Liver (tissue), 9 donors: ENCODE measurements around the gene C3orf20. TPM values are rescaled to one million over a fixed set of nuclear protein-coding genes. Genes with fewer than 3 reads are reported as not detected.

Source experiments
- DNase-seq: peaks from one replicate; pipeline ENCODE4 v3.0.0-alpha.2; 2017; ENCODE audit warnings: low spot score
- H3K27ac ChIP-seq, 2 donors: one replicate each; pipeline ENCODE4 v1.7.0; 2013; ENCODE audit warnings: inconsistent platforms in 2 of 2, low read length in 2 of 2, control low read depth in 1 of 2, low read depth in 1 of 2, mild to moderate bottlenecking in 1 of 2
- H3K27me3 ChIP-seq, 4 donors: one replicate each; pipeline versions ENCODE4 v1.6.1 to v1.7.0; 2013; ENCODE audit warnings: low read length in 3 of 4, inconsistent platforms in 1 of 4, mild to moderate bottlenecking in 1 of 4, moderate library complexity in 1 of 4; ENCODE audit not compliant: control insufficient read depth in 4 of 4, insufficient read depth in 4 of 4
- H3K36me3 ChIP-seq, 4 donors: one replicate each; pipeline versions ENCODE4 v1.6.1 to v1.7.0; 2013; ENCODE audit warnings: low read length in 3 of 4, mild to moderate bottlenecking in 3 of 4, low read depth in 1 of 4, moderate library complexity in 1 of 4; ENCODE audit not compliant: control insufficient read depth in 4 of 4, insufficient read depth in 3 of 4
- H3K4me1 ChIP-seq, 4 donors: one replicate each; pipeline versions ENCODE4 v1.6.1 to v1.7.0; 2013; ENCODE audit warnings: low read length in 3 of 4, mild to moderate bottlenecking in 3 of 4, moderate library complexity in 1 of 4; ENCODE audit not compliant: control insufficient read depth in 4 of 4, insufficient read depth in 4 of 4
- H3K4me3 ChIP-seq, 3 donors: one replicate each; pipeline versions ENCODE4 v1.6.1 to v1.7.0; 2013; ENCODE audit warnings: low read length in 3 of 3, control low read depth in 1 of 3, low read depth in 1 of 3, mild to moderate bottlenecking in 1 of 3
- H3K9ac ChIP-seq, 2 donors: one replicate each; pipeline ENCODE4 v1.7.0; 2013; ENCODE audit warnings: low read length in 2 of 2, mild to moderate bottlenecking in 2 of 2, moderate library complexity in 2 of 2, control low read depth in 1 of 2, low read depth in 1 of 2
- H3K9me3 ChIP-seq, 4 donors: one replicate each; pipeline versions ENCODE4 v1.6.1 to v1.7.0; 2013; ENCODE audit warnings: low read length in 3 of 4; ENCODE audit not compliant: control insufficient read depth in 4 of 4
- ATF3 ChIP-seq: IDR thresholded peaks from 2 replicates; pipeline ENCODE4 v1.6.1; 2016; ENCODE audit warnings: antibody characterized with exemption
- CTCF ChIP-seq: fragments of 150-350 bp; IDR thresholded peaks from 2 replicates; pipeline ENCODE4 v1.5.1; 2017; ENCODE audit warnings: improper control_type of control experiment, low read depth, low read length; ENCODE audit not compliant: missing input control
- EGR1 ChIP-seq, 2 donors: IDR thresholded peaks; 2 replicates each; pipeline ENCODE4 v1.6.1; 2016 to 2018; ENCODE audit warnings: antibody characterized with exemption in 2 of 2, low read depth in 2 of 2
- FOXA2 ChIP-seq: IDR thresholded peaks from 2 replicates; pipeline ENCODE4 v1.6.1; 2016; ENCODE audit warnings: antibody characterized with exemption
- HNF4A ChIP-seq, 2 donors: conservative IDR thresholded peaks; 2 replicates each; pipeline ENCODE4 v1.6.1; 2016; ENCODE audit warnings: antibody characterized with exemption in 2 of 2, mild to moderate bottlenecking in 2 of 2
- JUND ChIP-seq, 2 donors: IDR thresholded peaks; 2 replicates each; pipeline ENCODE4 v1.6.1; 2016; ENCODE audit warnings: antibody characterized with exemption in 2 of 2
- NR2F2 ChIP-seq: IDR thresholded peaks from 2 replicates; pipeline ENCODE4 v1.6.1; 2016; ENCODE audit warnings: antibody characterized with exemption
- RXRA ChIP-seq, 2 donors: IDR thresholded peaks; 2 replicates each; pipeline ENCODE4 v1.6.1; 2017 to 2018; ENCODE audit warnings: antibody characterized with exemption in 2 of 2, mild to moderate bottlenecking in 1 of 2
- SP1 ChIP-seq: IDR thresholded peaks from 2 replicates; pipeline ENCODE4 v1.6.1; 2018; ENCODE audit warnings: antibody characterized with exemption, mild to moderate bottlenecking
- ZBTB33 ChIP-seq: IDR thresholded peaks from 2 replicates; pipeline ENCODE4 v1.6.1; 2016; ENCODE audit warnings: antibody characterized with exemption
- WGBS: extraction: QIAGEN DNeasy Blood & Tissue Kit; methylation state at CpG from one replicate; pipeline ENCODE4 v1.1.7; 2013; 5-methylcytosine and 5-hydroxymethylcytosine counted together
- polyA plus RNA-seq, 2 donors: library from polyadenylated mRNA; stranded (reverse) in 1 of 2; unstranded in 1 of 2; fragments of 200-250 nt in 1 of 2; fragments of >200 nt in 1 of 2; fragmentation: Nextera tagmentation in 1 of 2; extraction: Ambion mirVana in 1 of 2; gene quantifications; one replicate each; pipeline versions ENCODE4 v1.2.1 to v1.2.3, GENCODE V29; 2013 to 2015
- total RNA-seq, 2 donors: library from RNA; depleted of rRNA; stranded (reverse); fragments of >200 nt; gene quantifications; one replicate each; pipeline ENCODE4 v1.2.3, GENCODE V29; 2014
- TF ChIP-seq, protein P1 (sequence below): IDR thresholded peaks from 2 replicates; pipeline ENCODE4 v1.6.1; 2016; ENCODE audit warnings: antibody characterized with exemption
- TF ChIP-seq, protein P2 (sequence below): IDR thresholded peaks from 2 replicates; pipeline ENCODE4 v1.6.1; 2016; ENCODE audit warnings: antibody characterized with exemption, mild to moderate bottlenecking
- donor health status: healthy.
- donor health status: healthy.
- donor health status: healthy.
- donor health status: healthy.
- donor health status: healthy.

The C3orf20 gene
- total and polyA plus RNA-seq, 4 donors, result 0.05 to 0.08 TPM; not detected in 2

- Histone ChIP-seq H3K4me1 (peaks cover 0 to 9% (median 5%) of the 10 kb centered on the region in 4 donors), H3K4me3 (no peak overlapping the region), H3K27ac (no peak overlapping the region), H3K27me3 (no peaks in the 10 kb centered on the region), H3K9ac (no peak overlapping the region), H3K9me3 (no peaks in the 10 kb centered on the region), H3K36me3 (no peaks in the 10 kb centered on the region)
- 99% methylated on average over 1 of the region's 1 CpG for WGBS
- TF ChIP-seq, protein P1, sequence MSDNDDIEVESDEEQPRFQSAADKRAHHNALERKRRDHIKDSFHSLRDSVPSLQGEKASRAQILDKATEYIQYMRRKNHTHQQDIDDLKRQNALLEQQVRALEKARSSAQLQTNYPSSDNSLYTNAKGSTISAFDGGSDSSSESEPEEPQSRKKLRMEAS, result no peak
- TF ChIP-seq RXRA (IDR thresholded peaks at IDR 0.05) (no peak), FOXA2 (no peak), ATF3 (no peak), EGR1 (IDR thresholded peaks at IDR 0.05; ENCODE audit: low read depth in 2 of 2) (no peak)
- no peak for DNase-seq
These were observed 5.2 kb downstream of the C3orf20 start for GRCh38 chr3:14680115-14680514.

- no peak for DNase-seq
- no peaks in the 10 kb centered on the region for H3K36me3 ChIP-seq
- no peaks in the 10 kb centered on the region for H3K9me3 ChIP-seq
- H3K27me3 ChIP-seq, result no peaks in the 10 kb centered on the region
- TF ChIP-seq FOXA2 (no peak), NR2F2 (peak; percentile 81)
- no peak overlapping the region for H3K4me3 ChIP-seq
- no peak overlapping the region for H3K27ac ChIP-seq
- 43% methylated on average over 2 of the region's 2 CpGs for WGBS
- peaks cover 0 to 9% (median 5%) of the 10 kb centered on the region in 4 donors for H3K4me1 ChIP-seq
- no peak overlapping the region for H3K9ac ChIP-seq
These were observed 5.8 kb downstream of the C3orf20 start for GRCh38 chr3:14680716-14681115.

DNA sequence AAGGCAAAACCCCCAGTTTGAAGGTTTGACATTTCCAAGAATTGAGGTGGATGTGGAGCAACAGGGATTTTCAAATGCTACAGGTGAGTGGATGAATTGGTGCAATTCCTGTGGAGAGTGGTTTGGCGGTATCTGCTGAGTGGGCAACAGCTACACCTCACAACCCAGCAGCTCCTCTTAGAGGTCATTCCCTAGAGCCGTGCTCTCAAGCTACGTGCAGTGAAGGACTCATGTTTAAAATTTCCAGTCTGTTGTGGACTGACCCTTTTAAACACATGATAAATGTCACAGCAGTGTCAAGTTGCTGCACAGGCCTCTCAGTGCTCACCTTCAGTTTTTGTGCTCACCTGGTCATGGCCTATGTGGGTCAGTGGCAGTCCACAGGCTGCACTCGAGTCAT, 9.5 kb downstream of the C3orf20 start:
- Histone ChIP-seq H3K4me3 (no peak overlapping the region), H3K4me1 (no peaks in the 10 kb centered on the region), H3K36me3 (no peaks in the 10 kb centered on the region), H3K27me3 (no peaks in the 10 kb centered on the region), H3K27ac (no peak overlapping the region), H3K9me3 (no peaks in the 10 kb centered on the region), H3K9ac (no peak overlapping the region)
- 97% methylated on average over 4 of the region's 4 CpGs for WGBS
- TF ChIP-seq, protein P2, sequence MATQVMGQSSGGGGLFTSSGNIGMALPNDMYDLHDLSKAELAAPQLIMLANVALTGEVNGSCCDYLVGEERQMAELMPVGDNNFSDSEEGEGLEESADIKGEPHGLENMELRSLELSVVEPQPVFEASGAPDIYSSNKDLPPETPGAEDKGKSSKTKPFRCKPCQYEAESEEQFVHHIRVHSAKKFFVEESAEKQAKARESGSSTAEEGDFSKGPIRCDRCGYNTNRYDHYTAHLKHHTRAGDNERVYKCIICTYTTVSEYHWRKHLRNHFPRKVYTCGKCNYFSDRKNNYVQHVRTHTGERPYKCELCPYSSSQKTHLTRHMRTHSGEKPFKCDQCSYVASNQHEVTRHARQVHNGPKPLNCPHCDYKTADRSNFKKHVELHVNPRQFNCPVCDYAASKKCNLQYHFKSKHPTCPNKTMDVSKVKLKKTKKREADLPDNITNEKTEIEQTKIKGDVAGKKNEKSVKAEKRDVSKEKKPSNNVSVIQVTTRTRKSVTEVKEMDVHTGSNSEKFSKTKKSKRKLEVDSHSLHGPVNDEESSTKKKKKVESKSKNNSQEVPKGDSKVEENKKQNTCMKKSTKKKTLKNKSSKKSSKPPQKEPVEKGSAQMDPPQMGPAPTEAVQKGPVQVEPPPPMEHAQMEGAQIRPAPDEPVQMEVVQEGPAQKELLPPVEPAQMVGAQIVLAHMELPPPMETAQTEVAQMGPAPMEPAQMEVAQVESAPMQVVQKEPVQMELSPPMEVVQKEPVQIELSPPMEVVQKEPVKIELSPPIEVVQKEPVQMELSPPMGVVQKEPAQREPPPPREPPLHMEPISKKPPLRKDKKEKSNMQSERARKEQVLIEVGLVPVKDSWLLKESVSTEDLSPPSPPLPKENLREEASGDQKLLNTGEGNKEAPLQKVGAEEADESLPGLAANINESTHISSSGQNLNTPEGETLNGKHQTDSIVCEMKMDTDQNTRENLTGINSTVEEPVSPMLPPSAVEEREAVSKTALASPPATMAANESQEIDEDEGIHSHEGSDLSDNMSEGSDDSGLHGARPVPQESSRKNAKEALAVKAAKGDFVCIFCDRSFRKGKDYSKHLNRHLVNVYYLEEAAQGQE, result no peak
- TF ChIP-seq SP1 (no peak), ZBTB33 (no peak), JUND (IDR thresholded peaks at IDR 0.05) (no peak), HNF4A (conservative IDR thresholded peaks at IDR 0.05) (no peak), FOXA2 (no peak), NR2F2 (no peak), RXRA (IDR thresholded peaks at IDR 0.05) (no peak), CTCF (no peak)
- TF ChIP-seq, protein P1, result no peak
- no peak for DNase-seq
